HEK293 (cell line): ENCODE data around the gene POLR3A.

ENCODE experiments used
- SP2 ChIP-seq: fragments of 450-650 bp; formaldehyde crosslinking; IDR thresholded peaks from 2 replicates; pipeline ENCODE4 v1.5.1; 2016; ENCODE audit warnings: missing biosample characterization, missing genetic modification characterization
- ZNF114 ChIP-seq: fragments of 450-650 bp; formaldehyde crosslinking; IDR thresholded peaks from 2 replicates; pipeline ENCODE4 v1.5.0; 2017; ENCODE audit warnings: missing biosample characterization, missing genetic modification characterization
- ZNF501 ChIP-seq: fragments of 450-650 bp; formaldehyde crosslinking; IDR thresholded peaks from 2 replicates; pipeline ENCODE4 v1.5.1; 2016; ENCODE audit warnings: missing biosample characterization, missing genetic modification characterization
- TF ChIP-seq, protein P1 (sequence below): IDR thresholded peaks from 2 replicates; pipeline ENCODE4 v1.6.1; 2011; ENCODE audit warnings: mild to moderate bottlenecking, low read depth, low read length, borderline replicate concordance
- TF ChIP-seq, protein P2 (sequence below): fragments of 450-650 bp; formaldehyde crosslinking; IDR thresholded peaks from 2 replicates; pipeline ENCODE4 v1.5.1; 2016; ENCODE audit warnings: missing biosample characterization, missing genetic modification characterization

GRCh38 chr10:77963901-77964300, 65.4 kb downstream of the POLR3A start:
- TF ChIP-seq, protein P1, sequence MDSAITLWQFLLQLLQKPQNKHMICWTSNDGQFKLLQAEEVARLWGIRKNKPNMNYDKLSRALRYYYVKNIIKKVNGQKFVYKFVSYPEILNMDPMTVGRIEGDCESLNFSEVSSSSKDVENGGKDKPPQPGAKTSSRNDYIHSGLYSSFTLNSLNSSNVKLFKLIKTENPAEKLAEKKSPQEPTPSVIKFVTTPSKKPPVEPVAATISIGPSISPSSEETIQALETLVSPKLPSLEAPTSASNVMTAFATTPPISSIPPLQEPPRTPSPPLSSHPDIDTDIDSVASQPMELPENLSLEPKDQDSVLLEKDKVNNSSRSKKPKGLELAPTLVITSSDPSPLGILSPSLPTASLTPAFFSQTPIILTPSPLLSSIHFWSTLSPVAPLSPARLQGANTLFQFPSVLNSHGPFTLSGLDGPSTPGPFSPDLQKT = no peak
- TF ChIP-seq ZNF114 = no peak
- no peak for TF ChIP-seq ZNF501 (tag by site-specific recombination)
- TF ChIP-seq, protein P2, sequence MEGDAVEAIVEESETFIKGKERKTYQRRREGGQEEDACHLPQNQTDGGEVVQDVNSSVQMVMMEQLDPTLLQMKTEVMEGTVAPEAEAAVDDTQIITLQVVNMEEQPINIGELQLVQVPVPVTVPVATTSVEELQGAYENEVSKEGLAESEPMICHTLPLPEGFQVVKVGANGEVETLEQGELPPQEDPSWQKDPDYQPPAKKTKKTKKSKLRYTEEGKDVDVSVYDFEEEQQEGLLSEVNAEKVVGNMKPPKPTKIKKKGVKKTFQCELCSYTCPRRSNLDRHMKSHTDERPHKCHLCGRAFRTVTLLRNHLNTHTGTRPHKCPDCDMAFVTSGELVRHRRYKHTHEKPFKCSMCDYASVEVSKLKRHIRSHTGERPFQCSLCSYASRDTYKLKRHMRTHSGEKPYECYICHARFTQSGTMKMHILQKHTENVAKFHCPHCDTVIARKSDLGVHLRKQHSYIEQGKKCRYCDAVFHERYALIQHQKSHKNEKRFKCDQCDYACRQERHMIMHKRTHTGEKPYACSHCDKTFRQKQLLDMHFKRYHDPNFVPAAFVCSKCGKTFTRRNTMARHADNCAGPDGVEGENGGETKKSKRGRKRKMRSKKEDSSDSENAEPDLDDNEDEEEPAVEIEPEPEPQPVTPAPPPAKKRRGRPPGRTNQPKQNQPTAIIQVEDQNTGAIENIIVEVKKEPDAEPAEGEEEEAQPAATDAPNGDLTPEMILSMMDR (tag by site-specific recombination) = no peak
- no peak for TF ChIP-seq SP2 (tag by site-specific recombination)
